Astrocyte (in vitro differentiated cells and primary cell): ENCODE data around the gene POU2F2. TPM values are rescaled to one million over a fixed set of nuclear protein-coding genes. Genes with fewer than 3 reads are reported as not detected.

ENCODE experiments used
- DNase-seq: peaks from one replicate; pipeline ENCODE4 v3.0.0-alpha.2; 2010; ENCODE audit warnings: low read depth
- FAIRE-seq: peaks from 2 replicates; lab custom pipeline; 2011; peaks lifted over from hg19 to GRCh38; lab: Jason Lieb, UNC
- H2AFZ ChIP-seq: 2 replicates; pipeline ENCODE4 v1.6.0; 2012; ENCODE audit warnings: low read depth, low read length, inconsistent platforms
- H3K27ac ChIP-seq: 2 replicates; pipeline ENCODE4 v1.5.1; 2011; ENCODE audit warnings: low read depth, low read length, inconsistent platforms
- H3K27me3 ChIP-seq: 2 replicates; pipeline ENCODE4 v1.6.0; 2011; ENCODE audit warnings: low read length, inconsistent platforms; ENCODE audit not compliant: insufficient read depth
- H3K36me3 ChIP-seq: 2 replicates; pipeline ENCODE4 v1.5.1; 2011; ENCODE audit warnings: low read length, inconsistent platforms; ENCODE audit not compliant: insufficient read depth
- H3K4me1 ChIP-seq: 2 replicates; pipeline ENCODE4 v1.5.1; 2011; ENCODE audit warnings: low read length, inconsistent platforms; ENCODE audit not compliant: insufficient read depth
- H3K4me2 ChIP-seq: 2 replicates; pipeline ENCODE4 v1.6.0; 2012; ENCODE audit warnings: low read length, inconsistent platforms
- H3K4me3 ChIP-seq: 2 replicates; pipeline ENCODE4 v1.5.1; 2011; ENCODE audit warnings: low read depth, mild to moderate bottlenecking, low read length, inconsistent platforms; ENCODE audit not compliant: insufficient read depth
- H3K79me2 ChIP-seq: 2 replicates; pipeline ENCODE4 v1.6.0; 2012; ENCODE audit warnings: mild to moderate bottlenecking, low read length, inconsistent platforms; ENCODE audit not compliant: insufficient read depth
- H3K9ac ChIP-seq: 2 replicates; pipeline ENCODE4 v1.6.0; 2012; ENCODE audit warnings: mild to moderate bottlenecking, low read length, inconsistent platforms
- H3K9me3 ChIP-seq: 2 replicates; pipeline ENCODE4 v1.5.1; 2012; ENCODE audit warnings: low read depth, mild to moderate bottlenecking, low read length, inconsistent platforms; ENCODE audit not compliant: insufficient read depth
- H4K20me1 ChIP-seq: 2 replicates; pipeline ENCODE4 v1.6.0; 2012; ENCODE audit warnings: low read length, inconsistent platforms; ENCODE audit not compliant: insufficient read depth
- H3K27ac Mint-ChIP-seq: one replicate; pipeline ENCODE4 v1.8.0; 2021; ENCODE audit warnings: mild to moderate bottlenecking, mixed read lengths; ENCODE audit not compliant: unreplicated experiment
- H3K27me3 Mint-ChIP-seq: one replicate; pipeline ENCODE4 v1.8.0; 2021; ENCODE audit warnings: low read depth, mixed read lengths; ENCODE audit not compliant: unreplicated experiment
- H3K36me3 Mint-ChIP-seq: one replicate; pipeline ENCODE4 v1.8.0; 2021; ENCODE audit warnings: low read depth, mixed read lengths; ENCODE audit not compliant: unreplicated experiment
- H3K4me1 Mint-ChIP-seq: one replicate; pipeline ENCODE4 v1.8.0; 2021; ENCODE audit warnings: low read depth, mixed read lengths; ENCODE audit not compliant: unreplicated experiment
- H3K4me3 Mint-ChIP-seq: one replicate; pipeline ENCODE4 v1.8.0; 2021; ENCODE audit warnings: mild to moderate bottlenecking, moderate library complexity, mixed read lengths; ENCODE audit not compliant: unreplicated experiment
- H3K9me3 Mint-ChIP-seq: one replicate; pipeline ENCODE4 v1.8.0; 2021; ENCODE audit warnings: mild to moderate bottlenecking, mixed read lengths; ENCODE audit not compliant: unreplicated experiment
- CTCF ChIP-seq: IDR thresholded peaks from 2 replicates; pipeline ENCODE4 v1.5.1; 2011; ENCODE audit warnings: low read depth, mild to moderate bottlenecking, inconsistent platforms, low read length, moderate library complexity; ENCODE audit not compliant: insufficient read depth
- EZH2 ChIP-seq: IDR thresholded peaks from 2 replicates; pipeline ENCODE4 v1.6.1; 2012; ENCODE audit warnings: mild to moderate bottlenecking, low read length, inconsistent platforms; ENCODE audit not compliant: insufficient read depth
- total RNA-seq: library from RNA; stranded (reverse); gene quantifications from 2 replicates; pipeline ENCODE4 v1.2.1, GENCODE V29; 2021

POU2F2 gene
- total RNA-seq, 1 donor from 2014 or later = 8.3 TPM

GRCh38 chr19:42134535-42135070 lies 2.4 kb upstream of the POU2F2 start:
- no peaks in the 10 kb centered on the region for H4K20me1 ChIP-seq
- H3K9me3 ChIP-seq = no peaks in the 10 kb centered on the region
- peaks cover 39% of the 10 kb centered on the region for H3K27me3 Mint-ChIP-seq
- no peak overlapping the region for H3K4me2 ChIP-seq
- no peaks in the 10 kb centered on the region for H3K79me2 ChIP-seq
- peaks cover 2% of the 10 kb centered on the region for H3K9me3 Mint-ChIP-seq
- no peak for DNase-seq
- H3K4me3 Mint-ChIP-seq = no peak overlapping the region
- H3K27me3 ChIP-seq = peaks cover 9% of the 10 kb centered on the region
- no peak overlapping the region for H3K4me3 ChIP-seq
- no peak overlapping the region for H3K27ac Mint-ChIP-seq
- H3K9ac ChIP-seq = no peak overlapping the region
- TF ChIP-seq EZH2 (no peak), CTCF (no peak)
- H3K27ac ChIP-seq = no peak overlapping the region
- peaks cover 8% of the 10 kb centered on the region for H3K4me1 Mint-ChIP-seq
- no peaks in the 10 kb centered on the region for H3K36me3 ChIP-seq
- no peak for FAIRE-seq
- no peak overlapping the region for H2AFZ ChIP-seq
- peaks cover 21% of the 10 kb centered on the region for H3K4me1 ChIP-seq
- H3K36me3 Mint-ChIP-seq = no peaks in the 10 kb centered on the region

GRCh38 chr19:42132851-42133528 lies 744 bp upstream of the POU2F2 start:
- FAIRE-seq = no peak
- peaks cover 4% of the 10 kb centered on the region for H3K27me3 ChIP-seq
- H3K36me3 Mint-ChIP-seq = peaks cover under 1% of the 10 kb centered on the region
- peak overlapping the region; percentile 87 for H2AFZ ChIP-seq
- peaks cover 13% of the 10 kb centered on the region for H3K4me1 Mint-ChIP-seq
- H3K79me2 ChIP-seq = no peaks in the 10 kb centered on the region
- H3K4me3 ChIP-seq = peak overlapping the region; percentile 59
- H4K20me1 ChIP-seq = no peaks in the 10 kb centered on the region
- H3K27ac ChIP-seq = no peak overlapping the region
- peak overlapping the region; percentile 14 for H3K4me3 Mint-ChIP-seq
- no peak overlapping the region for H3K27ac Mint-ChIP-seq
- H3K4me2 ChIP-seq = peak overlapping the region; percentile 92
- peak overlapping the region; percentile 59 for H3K9ac ChIP-seq
- no peak for TF ChIP-seq EZH2
- TF ChIP-seq CTCF = peak; percentile 41
- no peaks in the 10 kb centered on the region for H3K36me3 ChIP-seq
- DNase-seq = no peak
- H3K27me3 Mint-ChIP-seq = peaks cover 30% of the 10 kb centered on the region
- peaks cover 2% of the 10 kb centered on the region for H3K9me3 Mint-ChIP-seq
- peaks cover 22% of the 10 kb centered on the region for H3K4me1 ChIP-seq
- H3K9me3 ChIP-seq = no peaks in the 10 kb centered on the region
